GM19455 (cell line): ENCODE measurements around the gene LCTL.

Experiments used
- ATAC-seq: cut with Tn5 transposase; IDR thresholded peaks from one replicate; pipeline ENCODE4 v1.9.1; 2021; ENCODE audit not compliant: unreplicated experiment

LCTL gene, protein sequence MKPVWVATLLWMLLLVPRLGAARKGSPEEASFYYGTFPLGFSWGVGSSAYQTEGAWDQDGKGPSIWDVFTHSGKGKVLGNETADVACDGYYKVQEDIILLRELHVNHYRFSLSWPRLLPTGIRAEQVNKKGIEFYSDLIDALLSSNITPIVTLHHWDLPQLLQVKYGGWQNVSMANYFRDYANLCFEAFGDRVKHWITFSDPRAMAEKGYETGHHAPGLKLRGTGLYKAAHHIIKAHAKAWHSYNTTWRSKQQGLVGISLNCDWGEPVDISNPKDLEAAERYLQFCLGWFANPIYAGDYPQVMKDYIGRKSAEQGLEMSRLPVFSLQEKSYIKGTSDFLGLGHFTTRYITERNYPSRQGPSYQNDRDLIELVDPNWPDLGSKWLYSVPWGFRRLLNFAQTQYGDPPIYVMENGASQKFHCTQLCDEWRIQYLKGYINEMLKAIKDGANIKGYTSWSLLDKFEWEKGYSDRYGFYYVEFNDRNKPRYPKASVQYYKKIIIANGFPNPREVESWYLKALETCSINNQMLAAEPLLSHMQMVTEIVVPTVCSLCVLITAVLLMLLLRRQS

GRCh38 chr15:66565741-66566144 is at the start of gene LCTL:
Gene LCTL (minus strand): TSS chr15:66565998. CDS start chr15:66565365, 633 bp downstream.
- no peak for ATAC-seq

- ATAC-seq, result no peak
These were observed 49.4 kb upstream of the LCTL start for GRCh38 chr15:66614951-66615760.

DNA sequence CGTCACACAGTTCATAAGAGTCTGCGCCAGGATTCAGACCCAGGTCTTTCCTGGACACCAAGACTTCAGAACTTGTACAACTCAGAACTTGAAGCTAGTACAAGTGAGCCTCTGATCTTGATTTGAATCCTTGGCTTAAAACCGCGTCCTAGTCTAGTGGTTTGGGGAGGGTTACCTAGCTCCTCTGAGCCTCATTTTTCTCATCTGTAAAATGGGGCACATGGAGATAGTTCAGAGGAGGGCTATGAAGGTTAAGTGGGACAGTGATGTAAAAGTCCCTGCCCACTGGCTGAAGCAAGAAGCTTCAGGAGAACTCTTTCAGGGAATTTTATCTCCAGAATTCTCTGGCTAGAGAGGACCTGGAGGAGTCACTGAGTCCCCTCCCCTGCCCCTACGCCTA is 48.7 kb upstream of the LCTL start:
- ATAC-seq, result no peak

DNA sequence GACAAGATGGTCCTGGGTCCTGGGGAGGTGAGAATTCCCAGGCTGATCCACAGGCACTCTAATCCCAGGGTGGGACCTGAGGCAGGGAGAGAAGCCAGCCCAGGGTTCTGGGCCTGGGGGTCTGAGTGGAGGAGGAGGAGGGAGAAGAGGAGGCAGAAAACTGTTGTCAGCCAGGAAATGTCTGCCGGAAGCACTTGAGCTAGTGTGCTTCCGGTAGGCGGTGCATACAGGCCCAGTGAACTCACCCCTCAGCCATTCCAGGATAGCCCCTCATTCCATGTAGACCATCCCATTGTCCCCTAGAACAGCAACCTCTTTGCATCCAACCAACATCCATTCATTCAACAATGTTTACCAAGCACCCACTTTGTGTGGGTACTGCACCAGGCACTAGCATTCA is 47.9 kb upstream of the LCTL start:
- ATAC-seq, result no peak

GRCh38 chr15:66611257-66612053 is 45.7 kb upstream of the LCTL start:
- ATAC-seq, result no peak

DNA sequence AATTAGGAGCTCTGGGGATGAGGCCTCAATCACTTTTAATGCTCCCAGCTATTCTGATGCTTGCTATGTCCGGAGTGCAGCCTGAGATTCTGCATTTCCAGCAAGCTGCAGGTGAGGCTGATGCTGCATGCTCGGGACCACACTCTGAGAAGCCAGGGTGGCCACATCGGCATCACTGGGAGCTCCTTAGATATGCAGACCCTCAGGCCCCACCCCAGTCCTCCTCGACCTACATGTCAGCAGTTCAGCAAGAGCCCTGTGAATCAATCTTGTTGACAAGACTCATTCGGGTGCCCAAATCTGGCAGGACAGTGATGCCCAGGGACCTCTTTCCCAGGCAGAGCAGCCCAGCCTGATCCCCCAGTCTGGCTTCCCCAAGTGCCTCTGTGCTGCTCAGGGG is 44.1 kb upstream of the LCTL start:
- ATAC-seq, result no peak

- ATAC-seq, result no peak
These were observed 43.1 kb upstream of the LCTL start for GRCh38 chr15:66608881-66609280.

GRCh38 chr15:66608159-66608558 is 42.4 kb upstream of the LCTL start:
- ATAC-seq, result no peak

- no peak for ATAC-seq
These were observed 37.7 kb upstream of the LCTL start for GRCh38 chr15:66603301-66604179.

DNA sequence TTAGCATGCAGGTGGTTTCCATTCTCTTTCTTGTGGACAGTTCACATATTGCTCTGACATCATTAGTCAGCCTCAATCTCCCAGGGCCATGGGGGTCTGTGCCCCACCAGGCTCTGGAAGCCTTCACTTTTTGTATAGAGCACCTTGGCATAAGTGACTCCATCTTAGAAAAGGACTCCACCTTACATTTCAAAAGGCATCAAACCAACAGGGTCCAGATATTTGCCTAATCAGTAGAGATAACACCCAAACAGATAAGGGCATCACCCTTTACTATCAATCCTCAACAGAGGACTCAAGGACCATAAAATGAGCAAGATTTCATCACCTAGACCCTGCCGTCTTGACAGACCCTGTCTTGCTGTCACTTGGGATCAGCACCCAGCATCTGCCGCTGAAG is 35.7 kb upstream of the LCTL start:
- no peak for ATAC-seq

DNA sequence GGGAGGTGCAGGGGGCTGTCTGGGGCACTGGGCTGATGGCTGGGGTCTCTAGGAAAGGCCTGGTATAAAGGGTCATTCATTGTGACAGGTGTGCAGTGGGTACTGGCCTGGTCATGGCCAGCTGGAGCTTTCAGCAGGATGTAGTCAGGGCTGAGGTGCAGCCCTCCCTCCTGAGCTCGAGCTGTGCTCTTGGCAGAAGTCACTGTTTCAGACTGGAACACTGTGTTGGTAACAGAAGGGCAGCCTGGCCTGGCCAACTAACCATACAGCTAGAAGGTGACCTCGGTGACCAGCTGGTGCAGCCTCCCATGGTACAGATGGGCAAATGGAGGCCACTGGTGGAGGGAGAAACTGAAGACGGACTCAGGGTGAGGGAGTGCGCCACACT is 34.4 kb upstream of the LCTL start:
- ATAC-seq, result no peak

DNA sequence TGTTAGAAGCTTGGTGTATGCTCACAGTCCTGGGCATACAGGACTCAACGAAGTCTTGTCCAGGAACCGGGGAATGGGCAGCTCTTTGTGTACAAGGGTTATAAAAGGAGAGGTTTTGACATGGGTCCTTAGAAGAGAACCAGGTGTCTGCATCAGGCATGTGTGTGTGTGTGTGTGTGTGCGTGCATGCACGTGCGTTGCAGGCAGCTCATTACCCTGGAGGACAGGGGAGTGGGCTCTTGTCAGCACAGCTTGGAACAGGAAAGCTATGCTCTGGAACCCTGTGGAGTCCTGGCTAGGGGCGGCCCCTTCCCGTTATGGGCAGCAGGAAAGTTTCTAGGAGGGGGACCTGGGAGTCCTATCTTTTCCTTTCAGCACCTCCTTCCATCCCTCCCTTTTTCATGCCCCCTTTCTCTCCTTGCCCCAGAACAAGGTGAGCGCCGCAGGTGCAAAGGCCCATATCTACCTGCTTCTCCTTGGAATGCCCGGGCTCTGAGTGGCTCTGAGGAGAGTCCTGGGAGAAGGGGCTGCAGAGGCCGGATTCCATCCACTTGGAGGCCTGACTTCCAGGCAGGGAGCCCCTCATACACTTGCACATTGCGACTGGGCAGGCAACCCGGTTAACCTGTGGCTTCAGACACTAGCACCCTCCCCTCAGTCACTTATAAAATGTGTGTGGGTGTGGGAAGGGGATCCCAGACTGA is 33.9 kb upstream of the LCTL start:
- no peak for ATAC-seq

GRCh38 chr15:66598095-66598815 is 32.5 kb upstream of the LCTL start:
- no peak for ATAC-seq

- no peak for ATAC-seq
These were observed 30.2 kb upstream of the LCTL start for GRCh38 chr15:66595931-66596545.

- ATAC-seq, result no peak
These were observed 29.5 kb upstream of the LCTL start for GRCh38 chr15:66595332-66595731.

- ATAC-seq, result no peak
These were observed 29.0 kb upstream of the LCTL start for GRCh38 chr15:66594836-66595235.

DNA sequence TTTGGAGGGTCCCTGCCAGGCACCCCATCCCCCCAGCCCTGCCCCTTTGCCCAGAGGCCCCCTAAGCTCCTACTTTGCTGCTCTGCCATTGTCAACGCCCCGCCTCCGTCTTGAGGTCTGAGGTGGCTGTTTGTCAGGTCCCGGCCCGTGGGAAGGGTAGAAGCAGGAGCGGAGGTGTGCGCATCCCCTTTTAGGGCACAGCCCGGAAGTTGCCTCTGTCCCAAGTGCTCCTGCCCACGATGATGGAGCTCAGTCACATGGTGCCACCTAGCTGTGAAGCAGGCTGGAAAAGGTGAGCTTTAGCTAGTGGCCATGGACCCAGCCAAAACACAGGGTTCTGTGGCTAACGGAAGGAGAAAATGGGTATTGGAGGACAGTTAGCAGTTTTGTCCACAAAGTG is 28.5 kb upstream of the LCTL start:
- ATAC-seq, result no peak

DNA sequence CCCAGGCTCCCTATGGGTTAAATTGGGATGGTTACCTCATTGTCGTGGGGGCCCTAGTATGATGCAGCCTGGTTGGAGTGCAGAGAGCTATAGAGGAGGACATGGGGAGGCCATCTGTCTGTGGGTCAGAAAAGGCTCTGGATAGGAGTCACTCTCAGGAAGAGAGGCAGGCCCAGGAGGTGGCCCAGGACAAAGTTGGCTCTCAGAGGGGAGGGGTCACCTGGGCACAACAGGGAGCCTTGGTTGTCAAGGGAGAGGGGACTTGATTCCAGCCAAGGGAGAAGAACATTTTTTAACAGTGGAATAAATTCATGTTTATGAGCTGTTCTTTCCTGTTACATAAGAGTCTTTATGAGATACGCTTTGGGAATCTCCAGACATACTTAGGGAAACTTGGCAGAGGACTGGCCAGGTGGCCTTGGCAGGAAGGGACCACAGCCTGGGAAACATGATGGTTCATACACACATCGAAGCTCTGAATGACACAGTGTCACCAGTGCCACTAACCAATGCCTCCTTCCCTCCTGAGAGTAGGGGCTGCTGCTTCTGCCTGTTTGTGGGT is 27.5 kb upstream of the LCTL start:
- ATAC-seq, result no peak
